Activated CD8-positive, alpha-beta memory T cell treated with anti-CD3 and anti-CD28 coated beads for 36 hours (primary cell): ENCODE data around the gene KRTAP19-2. TPM values are rescaled to one million over a fixed set of nuclear protein-coding genes. Genes with fewer than 3 reads are reported as not detected.
"Not testable (repeated sequence)": the region's sequence is repeated elsewhere in the genome, so short reads cannot be mapped to it uniquely, and the experiment has no call there.

ENCODE experiments used
- CTCF ChIA-PET: fragments of 350-600 bp; sonication (Branson Sonifier 250); formaldehyde crosslinking; loops from one replicate; lab custom pipeline; 2021; ENCODE audit warnings: antibody characterized with exemption; lab: Charles Lee
- POLR2A ChIA-PET: fragments of 350-600 bp; sonication (Branson Sonifier 250); formaldehyde crosslinking; loops from one replicate; lab custom pipeline; 2021; ENCODE audit warnings: antibody characterized with exemption; lab: Charles Lee
- total RNA-seq, 2 experiments: library from RNA; stranded (reverse); gene quantifications; one replicate each; pipeline ENCODE4 v1.2.3, GENCODE V29; 2021

KRTAP19-2 gene
- total RNA-seq, result not detected

- CTCF ChIA-PET, result no interaction called here
- POLR2A ChIA-PET, result no interaction called here
These were observed at the start of gene KRTAP19-2 for GRCh38 chr21:30487336-30487735. Gene KRTAP19-2, minus strand, starts transcription at chr21:30487436. Its CDS starts 88 bp downstream, at chr21:30487348.

GRCh38 chr21:30518876-30519275, 31.6 kb upstream of the KRTAP19-2 start:
- ChIA-PET POLR2A (no interaction called here), CTCF (no interaction called here)

- CTCF ChIA-PET, result no interaction called here
- POLR2A ChIA-PET, result no interaction called here
These were observed 28.4 kb upstream of the KRTAP19-2 start for GRCh38 chr21:30515681-30516080.

GRCh38 chr21:30505621-30506205, 18.5 kb upstream of the KRTAP19-2 start:
- CTCF ChIA-PET, result not testable (repeated sequence)

GRCh38 chr21:30502041-30502440, 14.8 kb upstream of the KRTAP19-2 start, which contains the start of gene KRTAP19-5:
Gene KRTAP19-5, minus strand, starts transcription at chr21:30502141. Its CDS starts 51 bp downstream, at chr21:30502090.
- ChIA-PET POLR2A (no interaction called here), CTCF (no interaction called here)

More at GRCh38 chr21:30505621-30506205, 18.5 kb upstream of the KRTAP19-2 start:
- POLR2A ChIA-PET, result not testable (repeated sequence)

- ChIA-PET POLR2A (no interaction called here), CTCF (no interaction called here)
These were observed 9.8 kb upstream of the KRTAP19-2 start, which contains the start of gene KRTAP19-4 for GRCh38 chr21:30497065-30497464. Gene KRTAP19-4, minus strand, starts transcription at chr21:30497165. Its CDS starts 55 bp downstream, at chr21:30497110.

- ChIA-PET CTCF (no interaction called here), POLR2A (no interaction called here)
These were observed 4.8 kb upstream of the KRTAP19-2 start, which contains the start of gene KRTAP19-3 for GRCh38 chr21:30491963-30492428. Gene KRTAP19-3, minus strand, starts transcription at chr21:30492013. Its CDS starts 56 bp downstream, at chr21:30491957.

- CTCF ChIA-PET, result no interaction called here
- POLR2A ChIA-PET, result no interaction called here
These were observed 1.1 kb downstream of the KRTAP19-2 start for GRCh38 chr21:30486180-30486579.

GRCh38 chr21:30482130-30482529, 5.1 kb downstream of the KRTAP19-2 start:
- POLR2A ChIA-PET, result no interaction called here
- CTCF ChIA-PET, result no interaction called here

- POLR2A ChIA-PET, result no interaction called here
- CTCF ChIA-PET, result no interaction called here
These were observed 7.1 kb downstream of the KRTAP19-2 start, which contains the start of gene KRTAP19-1 for GRCh38 chr21:30480145-30480544. Gene KRTAP19-1, minus strand, starts transcription at chr21:30480367. Its CDS starts 50 bp downstream, at chr21:30480317.

GRCh38 chr21:30479259-30479658, 8.0 kb downstream of the KRTAP19-2 start:
- ChIA-PET CTCF (no interaction called here), POLR2A (no interaction called here)

- CTCF ChIA-PET, result no interaction called here
- POLR2A ChIA-PET, result no interaction called here
These were observed 9.2 kb downstream of the KRTAP19-2 start for GRCh38 chr21:30478004-30478403.

- CTCF ChIA-PET, result interaction anchor here (0.6 kb wide), 1 partner anchor 480 kb away, joined by 3 read pairs; no protein-coding TSS in a partner anchor
These were observed 18.1 kb downstream of the KRTAP19-2 start for GRCh38 chr21:30468900-30469714.

GRCh38 chr21:30463713-30464112, 23.5 kb downstream of the KRTAP19-2 start:
- CTCF ChIA-PET, result no interaction called here

More at GRCh38 chr21:30468900-30469714, 18.1 kb downstream of the KRTAP19-2 start:
- POLR2A ChIA-PET, result no interaction called here

GRCh38 chr21:30448514-30448913, 38.7 kb downstream of the KRTAP19-2 start:
- ChIA-PET POLR2A (no interaction called here), CTCF (no interaction called here)

More at GRCh38 chr21:30463713-30464112, 23.5 kb downstream of the KRTAP19-2 start:
- POLR2A ChIA-PET, result no interaction called here

GRCh38 chr21:30447056-30447455, 40.2 kb downstream of the KRTAP19-2 start:
- ChIA-PET CTCF (no interaction called here), POLR2A (no interaction called here)

- POLR2A ChIA-PET, result no interaction called here
- CTCF ChIA-PET, result no interaction called here
These were observed 43.0 kb downstream of the KRTAP19-2 start for GRCh38 chr21:30444204-30444603.

- CTCF ChIA-PET, result no interaction called here
- POLR2A ChIA-PET, result interaction anchor here (0.6 kb wide), 1 partner anchor 106 kb away, joined by 3 read pairs; the partner anchor contains the start of gene KRTAP27-1
These were observed 44.0 kb downstream of the KRTAP19-2 start for GRCh38 chr21:30443226-30443625.

GRCh38 chr21:30439975-30440374, 47.3 kb downstream of the KRTAP19-2 start, which contains the start of gene KRTAP15-1:
Gene KRTAP15-1, plus strand, starts transcription at chr21:30440275. Its CDS starts 53 bp downstream, at chr21:30440328.
- ChIA-PET POLR2A (no interaction called here), CTCF (no interaction called here)
